NCI-H82 treated with DMSO at 0.1 percent for 48 hours (cell line): ENCODE results near the gene PKNOX2.

Experiments
- DNase-seq: peaks from one replicate; lab custom pipeline; 2025; ENCODE audit not compliant: unreplicated experiment; lab: John Stamatoyannopoulos, UW

Gene PKNOX2

GRCh38 chr11:125258291-125259032, 93.9 kb downstream of the PKNOX2 start:
- no peak for DNase-seq

- DNase-seq, result no peak
These were observed 97.0 kb downstream of the PKNOX2 start for GRCh38 chr11:125261588-125261987.

GRCh38 chr11:125262194-125262829, 97.8 kb downstream of the PKNOX2 start:
- DNase-seq, result no peak

GRCh38 chr11:125262830-125263218, 98.3 kb downstream of the PKNOX2 start:
- DNase-seq, result no peak

- DNase-seq, result no peak
These were observed 98.8 kb downstream of the PKNOX2 start for GRCh38 chr11:125263268-125263790.

GRCh38 chr11:125264100-125265022, 99.8 kb downstream of the PKNOX2 start:
- peak; percentile 42 for DNase-seq

GRCh38 chr11:125267548-125267947, 103.0 kb downstream of the PKNOX2 start:
- DNase-seq, result no peak

GRCh38 chr11:125268611-125269010, 104.1 kb downstream of the PKNOX2 start:
- DNase-seq, result no peak

GRCh38 chr11:125270106-125270505, 105.6 kb downstream of the PKNOX2 start:
- no peak for DNase-seq

GRCh38 chr11:125270711-125271110, 106.2 kb downstream of the PKNOX2 start:
- no peak for DNase-seq

GRCh38 chr11:125271483-125272091, 107.0 kb downstream of the PKNOX2 start:
- DNase-seq, result no peak

- no peak for DNase-seq
These were observed 107.5 kb downstream of the PKNOX2 start for GRCh38 chr11:125272092-125272491.

GRCh38 chr11:125272821-125273220, 108.3 kb downstream of the PKNOX2 start:
- no peak for DNase-seq

GRCh38 chr11:125273519-125274000, 109.0 kb downstream of the PKNOX2 start:
- no peak for DNase-seq

GRCh38 chr11:125274309-125274708, 109.8 kb downstream of the PKNOX2 start:
- DNase-seq, result no peak

GRCh38 chr11:125274774-125275173, 110.2 kb downstream of the PKNOX2 start:
- DNase-seq, result no peak

- no peak for DNase-seq
These were observed 111.5 kb downstream of the PKNOX2 start for GRCh38 chr11:125275905-125276618.

GRCh38 chr11:125276619-125276976, 112.0 kb downstream of the PKNOX2 start:
- DNase-seq, result no peak

GRCh38 chr11:125279676-125280418, 115.3 kb downstream of the PKNOX2 start:
- no peak for DNase-seq

GRCh38 chr11:125280646-125281045, 116.1 kb downstream of the PKNOX2 start:
- no peak for DNase-seq
